ENCODE results near the gene MTO1. TPM values are rescaled to one million over a fixed set of nuclear protein-coding genes. Genes with fewer than 3 reads are reported as not detected.

The MTO1 gene
- total and polyA plus RNA-seq, 10 donors: 17.8 to 50.2 (median 39.0) TPM

GRCh38 chr6:73506246-73506645 lies 44.7 kb downstream of the MTO1 start:
- intact Hi-C loops (cut with DNase I; ENCODE audit: low total_unique reads): no loop called here
- Histone ChIP-seq H3K4me1 (peaks cover 0 to 23% (median 0%) of the 10 kb centered on the region in 6 donors), H3K9me3 (peaks cover 0 to 10% (median 2%) of the 10 kb centered on the region in 8 donors), H3K4me3 (no peak overlapping the region), H3K27me3 (replicated peaks in 1 of 7) (no peaks in the 10 kb centered on the region), H3K27ac (no peak overlapping the region), H3K36me3 (peaks cover 0 to 39% (median 26%) of the 10 kb centered on the region in 6 donors)
- no peak for DNase-seq
- 85 to 93% (median 87%) methylated on average over 6 of the region's 6 CpGs for WGBS, 5 donors
- TF ChIP-seq CTCF (IDR thresholded peaks at IDR 0.05 in 8 of 11, conservative IDR thresholded peaks at IDR 0.05 in 3 of 11) (no peak), POLR2A (IDR thresholded peaks at IDR 0.05) (no peak), POLR2AphosphoS5 (IDR thresholded peaks at IDR 0.05) (no peak)

GRCh38 chr6:73508776-73509175 lies 47.2 kb downstream of the MTO1 start:
- no peaks in the 10 kb centered on the region for H3K27me3 ChIP-seq (replicated peaks in 1 of 7)
- no peak for TF ChIP-seq CTCF (IDR thresholded peaks at IDR 0.05 in 8 of 11, conservative IDR thresholded peaks at IDR 0.05 in 3 of 11)
- 36 to 63% (median 60%) methylated on average over 1 of the region's 1 CpG for WGBS, 5 donors
- intact Hi-C loops (cut with DNase I; ENCODE audit: low total_unique reads): no loop called here
- peaks cover 0 to 36% (median 11%) of the 10 kb centered on the region in 6 donors for H3K36me3 ChIP-seq
- peaks cover 0 to 31% (median 0%) of the 10 kb centered on the region in 6 donors for H3K4me1 ChIP-seq
- no peak for DNase-seq
- H3K27ac ChIP-seq: peak overlapping the region in 1 of 8 donors; percentile 3
- H3K4me3 ChIP-seq: no peak overlapping the region
- H3K9me3 ChIP-seq: peaks cover 0 to 10% (median 2%) of the 10 kb centered on the region in 8 donors

GRCh38 chr6:73509851-73510250 lies 48.3 kb downstream of the MTO1 start:
- WGBS, 5 donors: 93 to 100% (median 98%) methylated on average over 1 of the region's 1 CpG
- Histone ChIP-seq H3K4me3 (no peak overlapping the region), H3K27ac (no peak overlapping the region), H3K4me1 (peaks cover 0 to 42% (median 5%) of the 10 kb centered on the region in 6 donors), H3K27me3 (replicated peaks in 1 of 7) (no peaks in the 10 kb centered on the region), H3K36me3 (peaks cover 0 to 36% (median 11%) of the 10 kb centered on the region in 6 donors), H3K9me3 (peaks cover 0 to 8% (median 2%) of the 10 kb centered on the region in 8 donors)
- no peak for TF ChIP-seq CTCF (IDR thresholded peaks at IDR 0.05 in 8 of 11, conservative IDR thresholded peaks at IDR 0.05 in 3 of 11)
- TF ChIP-seq POLR2A (IDR thresholded peaks at IDR 0.05): no peak
- no peak for TF ChIP-seq POLR2AphosphoS5 (IDR thresholded peaks at IDR 0.05)
- intact Hi-C loops (cut with DNase I; ENCODE audit: low total_unique reads): loop anchor here (10.0 kb wide), 1 partner anchor 45 kb away; the partner anchor contains the start of gene MTO1
- DNase-seq: no peak

GRCh38 chr6:73511796-73512195 lies 50.3 kb downstream of the MTO1 start:
- peaks cover 17 to 61% (median 25%) of the 10 kb centered on the region in 6 donors for H3K4me1 ChIP-seq
- peaks cover 0 to 53% (median 26%) of the 10 kb centered on the region in 6 donors for H3K36me3 ChIP-seq
- no peaks in the 10 kb centered on the region for H3K9me3 ChIP-seq
- intact Hi-C loops (cut with DNase I; ENCODE audit: low total_unique reads): loop anchor here (10.0 kb wide), 1 partner anchor 47 kb away; the partner anchor contains the start of gene MTO1
- peak overlapping the region in 3 of 8 donors; percentile 10 to 46 (median 26) for H3K27ac ChIP-seq
- TF ChIP-seq POLR2AphosphoS5 (IDR thresholded peaks at IDR 0.05): peak in 1 of 3 donors; percentile 18
- TF ChIP-seq CTCF (IDR thresholded peaks at IDR 0.05 in 8 of 11, conservative IDR thresholded peaks at IDR 0.05 in 3 of 11): no peak
- DNase-seq: no peak
- no peak overlapping the region for H3K4me3 ChIP-seq
- H3K27me3 ChIP-seq (replicated peaks in 1 of 7): no peaks in the 10 kb centered on the region
- 91 to 95% (median 92%) methylated on average over 7 of the region's 7 CpGs for WGBS, 5 donors

Data from spleen (tissue), 11 donors.